ENCODE measurements around the gene KRTAP10-4.

DNA sequence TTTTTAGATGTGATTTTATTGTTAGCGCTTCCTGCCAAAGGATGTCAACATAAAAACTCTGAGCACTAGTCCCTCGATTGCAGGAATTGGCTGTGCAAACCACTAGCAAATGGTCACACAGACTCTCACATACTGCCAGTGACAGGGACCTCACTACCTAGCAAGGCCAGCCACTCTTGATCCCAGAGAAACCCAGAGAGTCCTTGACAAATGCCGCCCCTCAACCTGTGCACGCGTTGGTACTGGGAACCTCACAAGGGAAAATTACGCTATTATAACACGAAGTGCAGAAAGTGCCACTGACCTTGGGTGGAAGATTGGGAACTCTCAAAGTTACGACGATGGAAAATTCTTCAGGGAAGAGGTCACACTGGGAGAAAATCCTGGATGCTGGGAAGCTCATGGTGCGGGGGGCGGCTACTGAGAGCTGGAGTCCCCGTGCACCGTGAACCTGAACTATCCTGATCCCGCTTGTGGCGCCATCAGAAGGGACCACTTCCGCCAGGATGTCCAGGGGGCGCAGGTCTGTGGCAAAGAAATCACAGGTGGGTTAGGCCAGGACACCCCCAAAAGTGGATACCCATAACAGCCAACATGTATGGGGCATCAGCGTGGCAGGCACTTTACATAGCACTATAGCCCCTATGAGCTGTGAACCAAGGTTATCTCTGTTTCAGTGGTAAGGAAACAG, 5.9 kb upstream of the KRTAP10-4 start:
- TF ChIP-seq, protein P1, sequence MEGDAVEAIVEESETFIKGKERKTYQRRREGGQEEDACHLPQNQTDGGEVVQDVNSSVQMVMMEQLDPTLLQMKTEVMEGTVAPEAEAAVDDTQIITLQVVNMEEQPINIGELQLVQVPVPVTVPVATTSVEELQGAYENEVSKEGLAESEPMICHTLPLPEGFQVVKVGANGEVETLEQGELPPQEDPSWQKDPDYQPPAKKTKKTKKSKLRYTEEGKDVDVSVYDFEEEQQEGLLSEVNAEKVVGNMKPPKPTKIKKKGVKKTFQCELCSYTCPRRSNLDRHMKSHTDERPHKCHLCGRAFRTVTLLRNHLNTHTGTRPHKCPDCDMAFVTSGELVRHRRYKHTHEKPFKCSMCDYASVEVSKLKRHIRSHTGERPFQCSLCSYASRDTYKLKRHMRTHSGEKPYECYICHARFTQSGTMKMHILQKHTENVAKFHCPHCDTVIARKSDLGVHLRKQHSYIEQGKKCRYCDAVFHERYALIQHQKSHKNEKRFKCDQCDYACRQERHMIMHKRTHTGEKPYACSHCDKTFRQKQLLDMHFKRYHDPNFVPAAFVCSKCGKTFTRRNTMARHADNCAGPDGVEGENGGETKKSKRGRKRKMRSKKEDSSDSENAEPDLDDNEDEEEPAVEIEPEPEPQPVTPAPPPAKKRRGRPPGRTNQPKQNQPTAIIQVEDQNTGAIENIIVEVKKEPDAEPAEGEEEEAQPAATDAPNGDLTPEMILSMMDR (IDR thresholded peaks at IDR 0.05): no peak
- no peak for TF ChIP-seq POLR2A (IDR thresholded peaks at IDR 0.05)
